ENCODE data around the gene FMNL2.

DNA sequence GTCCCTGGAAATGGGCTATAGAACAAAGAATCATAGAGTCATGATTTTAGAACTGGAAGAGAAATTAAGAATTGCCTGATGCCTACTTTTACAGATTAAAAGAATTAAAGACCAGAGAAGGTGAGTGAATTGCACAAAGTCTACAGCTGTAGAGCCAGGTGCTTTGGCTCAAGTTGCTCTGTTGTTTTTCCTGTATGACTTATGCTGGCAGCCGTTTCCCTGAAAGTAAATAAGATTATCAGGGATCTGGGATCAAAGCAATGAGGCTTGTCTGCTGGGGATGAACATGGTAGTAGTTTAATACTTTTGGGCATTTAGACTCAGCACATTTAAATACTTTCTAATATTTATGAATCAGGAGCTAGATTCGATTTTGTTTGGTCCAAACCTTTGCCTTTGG lies 215.4 kb downstream of the FMNL2 start:
- TF ChIP-seq MXI1 (conservative IDR thresholded peaks at IDR 0.05; ENCODE audit: poor library complexity, severe bottlenecking) (no peak), REST (IDR thresholded peaks at IDR 0.05; ENCODE audit: borderline replicate concordance) (no peak), EZH2 (IDR thresholded peaks at IDR 0.05; ENCODE audit: borderline replicate concordance, insufficient read depth, low read length, poor library complexity, severe bottlenecking) (no peak), CTCF (IDR thresholded peaks at IDR 0.05; ENCODE audit: poor library complexity, severe bottlenecking) (no peak), POLR2AphosphoS5 (IDR thresholded peaks at IDR 0.05) (no peak), EP300 (conservative IDR thresholded peaks at IDR 0.05; ENCODE audit: poor library complexity, severe bottlenecking) (no peak), TAF1 (IDR thresholded peaks at IDR 0.05; ENCODE audit: low read depth) (no peak)
